Hepatocyte (in vitro differentiated cells): ENCODE measurements around the gene HACD2.

Experiments
- CTCF ChIP-seq: fragments of 200-600 bp; sonication (generic); IDR thresholded peaks from 2 replicates; pipeline ENCODE4 v1.5.1; 2016; ENCODE audit warnings: antibody characterized with exemption, mild to moderate bottlenecking; ENCODE audit not compliant: poor library complexity
- EZH2 ChIP-seq: fragments of 200-600 bp; sonication (generic); IDR thresholded peaks from 2 replicates; pipeline ENCODE4 v1.6.1; 2016; ENCODE audit warnings: antibody characterized with exemption, mild to moderate bottlenecking, borderline replicate concordance

DNA sequence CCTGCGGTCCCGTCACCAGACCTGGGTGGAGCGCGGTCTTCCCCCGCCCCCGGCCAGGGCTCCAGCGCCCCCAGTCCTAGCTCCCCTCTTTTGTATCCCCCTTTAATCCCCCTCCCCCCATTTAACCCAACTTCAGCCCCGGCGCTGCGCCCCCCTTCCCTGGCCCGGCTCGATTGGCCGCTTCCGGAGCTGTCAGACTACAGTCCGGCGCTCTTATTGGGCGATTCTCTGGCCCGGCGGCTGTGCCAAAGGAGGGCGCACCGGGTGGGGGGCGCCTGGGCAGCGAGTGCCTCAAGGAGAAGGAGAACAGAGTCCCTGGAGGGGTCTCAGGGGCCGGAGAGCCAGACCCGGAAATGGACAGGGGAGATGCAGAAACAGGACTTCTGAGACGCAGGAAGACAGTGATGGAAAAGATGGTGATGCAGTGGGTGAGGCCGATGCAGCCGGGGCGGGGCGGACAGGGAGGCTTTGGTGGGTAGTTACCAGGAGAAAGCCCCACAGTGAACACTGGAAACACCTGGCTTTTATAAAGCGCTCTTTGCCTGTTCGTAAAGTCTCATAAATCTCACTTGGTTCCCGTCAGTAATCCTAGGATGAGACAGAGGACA is 134.8 kb downstream of the HACD2 start:
- TF ChIP-seq CTCF (no peak), EZH2 (no peak)
